Pancreas (tissue), 10 donors: ENCODE results near the gene RNF128. TPM values are rescaled to one million over a fixed set of nuclear protein-coding genes. Genes with fewer than 3 reads are reported as not detected.

Experiments
- ATAC-seq, 4 donors: fragments of 200-7000 bp; cut with Tn5 transposase; one replicate each; pipeline versions ENCODE4 v1.8.0 to v1.9.1; 2020; ENCODE audit warnings: mild to moderate bottlenecking in 4 of 4, moderate library complexity in 4 of 4
- DNase-seq, 6 donors: peaks; one replicate each; pipeline ENCODE4 v3.0.0-alpha.2; 2020
- FAIRE-seq: peaks from 2 replicates; lab custom pipeline; 2012; peaks lifted over from hg19 to GRCh38; lab: Jason Lieb, UNC
- H3K27ac ChIP-seq, 4 donors: fragments of 200-600 bp; sonication (generic); 1 replicate in 3 of 4; 2 replicates in 1 of 4; pipeline versions ENCODE4 v1.5.0 to v1.8.0; 2020
- H3K27me3 ChIP-seq, 4 donors: fragments of 200-600 bp; one replicate each; pipeline ENCODE4 v1.8.0; 2021
- H3K36me3 ChIP-seq, 3 donors: fragments of 200-600 bp; sonication (generic) in 1 of 3; one replicate each; pipeline versions ENCODE4 v1.5.0 to v1.8.0; 2020 to 2021
- H3K4me1 ChIP-seq, 3 donors: fragments of 200-600 bp; one replicate each; pipeline ENCODE4 v1.8.0; 2021
- H3K4me3 ChIP-seq, 4 donors: fragments of 200-600 bp; sonication (generic) in 2 of 4; one replicate each; pipeline versions ENCODE4 v1.5.0 to v1.8.0; 2020 to 2021
- H3K9me3 ChIP-seq, 4 donors: fragments of 200-600 bp; one replicate each; pipeline ENCODE4 v1.8.0; 2021
- CTCF ChIP-seq, 4 donors: fragments of 200-600 bp; sonication (generic) in 3 of 4; IDR thresholded peaks; one replicate each; pipeline versions ENCODE4 v1.5.0 to v1.8.0; 2021; ENCODE audit warnings: antibody characterized with exemption in 4 of 4
- WGBS, 2 donors: extraction: QIAGEN DNeasy Blood & Tissue Kit; methylation state at CpG; one replicate each; pipeline ENCODE4 v1.1.7; 2013; 5-methylcytosine and 5-hydroxymethylcytosine counted together
- intact Hi-C, 3 donors: fragments of 100-400 bp; cut with DNase I; formaldehyde crosslinking; loops; one replicate each; pipeline versions ENCODE4 v1.11.1 to v1.14.2; 2022
- polyA plus RNA-seq, 2 donors: library from polyadenylated mRNA; stranded (reverse); fragments of 200-250 nt; gene quantifications; one replicate each; pipeline ENCODE4 v1.2.3, GENCODE V29; 2013
- total RNA-seq, 6 donors: library from RNA; stranded (reverse); fragmentation: NEBNext Ultra II Directional in 4 of 6; extraction: Animal tissue kit (Norgen Biotek cat#: 25700) in 4 of 6; gene quantifications; one replicate each; pipeline versions ENCODE4 v1.2.1 to v1.2.4, GENCODE V29; 2021 to 2023
- donor health status: healthy with polysubstance abuse.
- donor health status: DM: no; HTN: no; CAD: no; lungs with moderate emphysema.
- donor health status: DM: no; HTN: no; CAD: no.
- donor health status: control.
- donor health status: control.
- donor health status: Bipolar disorder and iron deficiency.
- donor health status: DM: yes; HTN: yes; CAD: no.
- donor health status: DM: no; HTN: no; CAD: no.
- donor health status: DM: no; HTN: no; CAD: no.
- donor health status: DM: yes; HTN: yes; CAD: no.

RNF128 gene
- total and polyA plus RNA-seq, 8 donors: 5.9 to 19.8 (median 12.7) TPM

GRCh38 chrX:106696502-106696901, 30.0 kb upstream of the RNF128 start:
- no peak for ATAC-seq
- H3K27ac ChIP-seq: no peak overlapping the region
- 57 to 67% methylated on average over 3 of the region's 3 CpGs for WGBS, 2 donors
- intact Hi-C loops: no loop called here
- no peak for DNase-seq
- H3K36me3 ChIP-seq: no peaks in the 10 kb centered on the region
- peaks cover 0 to 10% (median 0%) of the 10 kb centered on the region in 4 donors for H3K27me3 ChIP-seq
- no peak for FAIRE-seq
- H3K9me3 ChIP-seq: no peaks in the 10 kb centered on the region
- no peaks in the 10 kb centered on the region for H3K4me1 ChIP-seq
- no peak overlapping the region for H3K4me3 ChIP-seq
- no peak for TF ChIP-seq CTCF (IDR thresholded peaks at IDR 0.05)

- WGBS, 2 donors: 77 to 80% methylated on average over 3 of the region's 3 CpGs
- Histone ChIP-seq H3K36me3 (no peaks in the 10 kb centered on the region), H3K9me3 (no peaks in the 10 kb centered on the region), H3K27me3 (peaks cover 0 to 18% (median 0%) of the 10 kb centered on the region in 4 donors), H3K27ac (no peak overlapping the region), H3K4me1 (no peaks in the 10 kb centered on the region), H3K4me3 (no peak overlapping the region)
- DNase-seq (no peak), FAIRE-seq (no peak), ATAC-seq (no peak)
- intact Hi-C loops: no loop called here
- TF ChIP-seq CTCF (IDR thresholded peaks at IDR 0.05): no peak
These were observed 27.8 kb upstream of the RNF128 start for GRCh38 chrX:106698693-106699092.

- WGBS, 2 donors: 74 to 94% methylated on average over 1 of the region's 1 CpG
- no peak for TF ChIP-seq CTCF (IDR thresholded peaks at IDR 0.05)
- ATAC-seq: no peak
- H3K27ac ChIP-seq: no peak overlapping the region
- no peak for FAIRE-seq
- no peak overlapping the region for H3K4me3 ChIP-seq
- H3K36me3 ChIP-seq: no peaks in the 10 kb centered on the region
- no peak for DNase-seq
- no peaks in the 10 kb centered on the region for H3K4me1 ChIP-seq
- intact Hi-C loops: no loop called here
- H3K9me3 ChIP-seq: no peaks in the 10 kb centered on the region
- peaks cover 0 to 18% (median 0%) of the 10 kb centered on the region in 4 donors for H3K27me3 ChIP-seq
These were observed 23.9 kb upstream of the RNF128 start for GRCh38 chrX:106702636-106703035.

GRCh38 chrX:106706466-106706865, 20.0 kb upstream of the RNF128 start:
- no peaks in the 10 kb centered on the region for H3K9me3 ChIP-seq
- H3K36me3 ChIP-seq: no peaks in the 10 kb centered on the region
- H3K4me3 ChIP-seq: no peak overlapping the region
- FAIRE-seq (no peak), DNase-seq (no peak), ATAC-seq (no peak)
- WGBS, 2 donors: 90 to 97% methylated on average over 3 of the region's 3 CpGs
- no peak for TF ChIP-seq CTCF (IDR thresholded peaks at IDR 0.05)
- intact Hi-C loops: no loop called here
- peaks cover 0 to 22% (median 2%) of the 10 kb centered on the region in 4 donors for H3K27me3 ChIP-seq
- no peak overlapping the region for H3K27ac ChIP-seq
- no peaks in the 10 kb centered on the region for H3K4me1 ChIP-seq

- 43 to 65% methylated on average over 3 of the region's 3 CpGs for WGBS, 2 donors
- peaks cover 0 to 13% (median 2%) of the 10 kb centered on the region in 4 donors for H3K27me3 ChIP-seq
- TF ChIP-seq CTCF (IDR thresholded peaks at IDR 0.05): no peak
- no peak overlapping the region for H3K27ac ChIP-seq
- no peaks in the 10 kb centered on the region for H3K36me3 ChIP-seq
- no peaks in the 10 kb centered on the region for H3K4me1 ChIP-seq
- intact Hi-C loops: no loop called here
- no peak overlapping the region for H3K4me3 ChIP-seq
- no peaks in the 10 kb centered on the region for H3K9me3 ChIP-seq
- DNase-seq (no peak), FAIRE-seq (no peak), ATAC-seq (peak in 2 of 4 donors; percentile 48 to 64)
These were observed 18.6 kb upstream of the RNF128 start for GRCh38 chrX:106707771-106708454.
